PFSK-1 (cell line): ENCODE measurements around the gene CNGA1.

Experiments used
- FOXP2 ChIP-seq: optimal IDR thresholded peaks from 2 replicates; pipeline ENCODE3; 2011; ENCODE audit warnings: borderline replicate concordance, control low read depth, inconsistent platforms; ENCODE audit not compliant: insufficient read depth; ENCODE audit errors: extremely low read length, extremely low read depth
- POLR2AphosphoS5 ChIP-seq: IDR thresholded peaks from 2 replicates; pipeline ENCODE4 v1.6.1; 2012; ENCODE audit warnings: low read depth, mild to moderate bottlenecking, control low read depth, low read length, moderate library complexity
- SIN3A ChIP-seq: IDR thresholded peaks from 2 replicates; pipeline ENCODE4 v1.6.1; 2012; ENCODE audit warnings: mild to moderate bottlenecking, low read length, moderate library complexity, borderline replicate concordance; ENCODE audit not compliant: insufficient read depth
- TAF1 ChIP-seq: IDR thresholded peaks from 2 replicates; pipeline ENCODE4 v1.6.1; 2012; ENCODE audit warnings: low read length, control low read depth, borderline replicate concordance; ENCODE audit not compliant: insufficient read depth
- TF ChIP-seq, protein P1 (sequence below), 2 experiments: IDR thresholded peaks; 2 replicates each; pipeline versions ENCODE4 v1.6.1 to v1.8.0; 2011 to 2012; ENCODE audit warnings: low read depth in 2 of 2, low read length in 2 of 2, control low read depth in 1 of 2, inconsistent platforms in 1 of 2, mild to moderate bottlenecking in 1 of 2, moderate library complexity in 1 of 2; ENCODE audit not compliant: insufficient read depth in 1 of 2

The CNGA1 gene

DNA sequence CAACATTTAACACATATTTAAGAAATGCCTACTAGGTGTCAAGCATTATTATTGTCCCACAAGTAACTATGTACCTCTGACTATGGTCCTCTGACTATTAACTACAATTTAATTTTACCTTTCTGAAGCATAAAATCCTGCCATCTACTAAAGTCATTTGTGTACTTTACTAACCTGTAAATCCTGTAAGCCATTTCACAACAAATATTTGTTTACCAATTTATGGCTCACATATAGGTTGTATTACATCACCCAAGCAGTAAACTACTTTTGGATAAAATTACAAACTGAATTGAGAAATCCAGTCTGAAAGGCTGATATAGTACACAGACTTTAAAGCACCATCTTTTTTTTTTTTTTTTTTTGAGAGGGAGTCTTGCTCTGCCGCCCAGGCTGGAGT is 43.8 kb downstream of the CNGA1 start:
- TF ChIP-seq TAF1 = no peak
- TF ChIP-seq SIN3A = no peak
- TF ChIP-seq, protein P1, sequence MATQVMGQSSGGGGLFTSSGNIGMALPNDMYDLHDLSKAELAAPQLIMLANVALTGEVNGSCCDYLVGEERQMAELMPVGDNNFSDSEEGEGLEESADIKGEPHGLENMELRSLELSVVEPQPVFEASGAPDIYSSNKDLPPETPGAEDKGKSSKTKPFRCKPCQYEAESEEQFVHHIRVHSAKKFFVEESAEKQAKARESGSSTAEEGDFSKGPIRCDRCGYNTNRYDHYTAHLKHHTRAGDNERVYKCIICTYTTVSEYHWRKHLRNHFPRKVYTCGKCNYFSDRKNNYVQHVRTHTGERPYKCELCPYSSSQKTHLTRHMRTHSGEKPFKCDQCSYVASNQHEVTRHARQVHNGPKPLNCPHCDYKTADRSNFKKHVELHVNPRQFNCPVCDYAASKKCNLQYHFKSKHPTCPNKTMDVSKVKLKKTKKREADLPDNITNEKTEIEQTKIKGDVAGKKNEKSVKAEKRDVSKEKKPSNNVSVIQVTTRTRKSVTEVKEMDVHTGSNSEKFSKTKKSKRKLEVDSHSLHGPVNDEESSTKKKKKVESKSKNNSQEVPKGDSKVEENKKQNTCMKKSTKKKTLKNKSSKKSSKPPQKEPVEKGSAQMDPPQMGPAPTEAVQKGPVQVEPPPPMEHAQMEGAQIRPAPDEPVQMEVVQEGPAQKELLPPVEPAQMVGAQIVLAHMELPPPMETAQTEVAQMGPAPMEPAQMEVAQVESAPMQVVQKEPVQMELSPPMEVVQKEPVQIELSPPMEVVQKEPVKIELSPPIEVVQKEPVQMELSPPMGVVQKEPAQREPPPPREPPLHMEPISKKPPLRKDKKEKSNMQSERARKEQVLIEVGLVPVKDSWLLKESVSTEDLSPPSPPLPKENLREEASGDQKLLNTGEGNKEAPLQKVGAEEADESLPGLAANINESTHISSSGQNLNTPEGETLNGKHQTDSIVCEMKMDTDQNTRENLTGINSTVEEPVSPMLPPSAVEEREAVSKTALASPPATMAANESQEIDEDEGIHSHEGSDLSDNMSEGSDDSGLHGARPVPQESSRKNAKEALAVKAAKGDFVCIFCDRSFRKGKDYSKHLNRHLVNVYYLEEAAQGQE (IDR thresholded peaks at IDR 0.05; ENCODE audit: insufficient read depth in 1 of 2, low read depth in 2 of 2, low read length in 2 of 2) = no peak
- TF ChIP-seq FOXP2 = no peak
- no peak for TF ChIP-seq POLR2AphosphoS5

DNA sequence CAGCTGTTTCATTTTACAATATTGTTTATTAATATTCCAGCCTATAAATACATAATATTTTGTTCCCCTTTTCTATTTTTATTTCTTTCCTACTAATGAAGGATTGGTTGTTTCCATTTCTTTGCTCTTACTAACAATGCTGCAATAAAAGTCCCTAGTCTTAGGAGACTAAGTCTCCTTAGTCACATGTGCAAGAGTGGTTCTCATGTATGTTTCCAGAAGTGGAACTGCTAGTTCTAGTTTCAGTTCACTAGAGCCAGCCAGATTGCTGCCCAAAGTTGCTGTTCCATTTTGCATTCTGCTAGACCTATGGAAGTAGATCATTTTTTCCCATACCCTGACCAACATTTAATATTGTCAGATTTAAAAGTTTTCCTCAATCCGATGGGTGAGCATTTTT is 44.3 kb downstream of the CNGA1 start:
- no peak for TF ChIP-seq SIN3A
- no peak for TF ChIP-seq TAF1
- no peak for TF ChIP-seq FOXP2

DNA sequence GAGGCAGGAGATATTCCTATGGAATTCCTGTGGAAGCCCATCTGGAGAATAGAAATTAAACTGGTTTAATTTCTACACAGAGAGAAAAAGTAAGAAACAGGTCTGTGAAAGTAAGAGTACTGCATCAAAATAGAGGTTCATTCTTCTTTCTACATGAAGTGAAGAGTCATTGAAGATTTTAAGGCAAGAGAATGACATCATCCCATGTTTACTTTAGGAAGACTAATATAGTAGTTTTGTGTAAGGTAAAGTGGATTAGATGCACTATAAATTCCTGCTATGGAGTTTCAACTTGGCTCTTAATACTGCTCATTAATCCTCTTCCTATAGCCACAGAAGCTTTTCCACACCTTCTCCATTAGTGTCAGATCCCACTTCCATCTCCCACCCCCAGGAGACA is 47.6 kb downstream of the CNGA1 start:
- TF ChIP-seq TAF1 (no peak), FOXP2 (no peak), POLR2AphosphoS5 (no peak), SIN3A (no peak)
- TF ChIP-seq, protein P1 (IDR thresholded peaks at IDR 0.05; ENCODE audit: insufficient read depth in 1 of 2, low read depth in 2 of 2, low read length in 2 of 2) = no peak

DNA sequence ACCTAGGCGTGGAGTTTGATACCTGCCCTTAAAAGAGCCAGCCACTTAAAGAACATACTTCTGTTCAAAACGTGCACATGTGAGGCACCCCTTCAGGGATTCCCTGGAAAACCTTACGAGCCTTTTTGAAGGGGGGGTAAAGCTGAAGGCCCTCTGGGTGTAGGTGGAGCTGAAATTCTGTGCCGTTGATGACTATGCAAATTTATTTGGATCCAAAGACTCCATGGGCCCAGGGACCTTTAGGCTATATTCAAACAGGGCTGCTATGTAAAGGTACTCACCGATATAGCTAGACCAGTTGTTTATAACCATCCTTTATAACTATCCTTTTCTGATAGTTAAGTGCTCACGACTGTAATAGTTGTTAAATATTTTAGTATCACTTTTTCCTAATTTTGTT is 61.8 kb downstream of the CNGA1 start:
- TF ChIP-seq SIN3A (no peak), POLR2AphosphoS5 (no peak), FOXP2 (no peak), TAF1 (no peak)
- TF ChIP-seq, protein P1 (IDR thresholded peaks at IDR 0.05; ENCODE audit: insufficient read depth in 1 of 2, low read depth in 2 of 2, low read length in 2 of 2) = no peak

DNA sequence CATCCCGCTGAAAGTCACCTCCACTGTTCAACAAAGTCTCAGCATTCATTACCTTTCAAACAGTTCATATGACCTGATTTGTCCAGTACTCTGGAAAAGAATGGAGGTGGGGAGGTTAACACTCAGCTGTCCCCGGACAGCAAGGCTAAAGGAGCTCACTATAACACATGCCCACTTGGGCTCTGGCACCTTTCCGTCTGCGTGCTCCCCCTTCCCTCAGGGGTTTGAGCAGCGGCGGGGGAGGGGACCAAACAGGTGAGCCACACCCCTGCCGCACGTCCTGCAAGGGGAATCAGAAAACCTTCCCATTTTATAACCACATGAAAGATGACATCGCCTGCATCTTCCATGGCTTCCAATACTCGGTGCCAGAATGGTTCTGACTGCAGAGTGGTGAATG is 62.2 kb downstream of the CNGA1 start:
- TF ChIP-seq FOXP2 = no peak
- TF ChIP-seq, protein P1 (IDR thresholded peaks at IDR 0.05; ENCODE audit: insufficient read depth in 1 of 2, low read depth in 2 of 2, low read length in 2 of 2) = no peak
- no peak for TF ChIP-seq TAF1
- no peak for TF ChIP-seq POLR2AphosphoS5
- TF ChIP-seq SIN3A = no peak
